Activated naive CD4-positive, alpha-beta T cell treated with anti-CD3 and anti-CD28 coated beads for 36 hours (primary cell): Measurements from ENCODE around the gene OTUD4. TPM values are rescaled to one million over a fixed set of nuclear protein-coding genes. Genes with fewer than 3 reads are reported as not detected.
"Not testable (repeated sequence)": the region's sequence is repeated elsewhere in the genome, so short reads cannot be mapped to it uniquely, and the experiment has no call there.

ENCODE experiments used
- CTCF ChIA-PET: fragments of 350-600 bp; sonication (Branson Sonifier 250); formaldehyde crosslinking; loops from one replicate; lab custom pipeline; 2021; ENCODE audit warnings: antibody characterized with exemption; lab: Charles Lee
- DNase-seq: peaks from one replicate; pipeline ENCODE4 v3.0.0-alpha.2; 2020
- H3K27ac Mint-ChIP-seq: one replicate; pipeline ENCODE4 v1.8.0; 2021; ENCODE audit warnings: mild to moderate bottlenecking, mixed read lengths
- H3K27me3 Mint-ChIP-seq: one replicate; pipeline ENCODE4 v1.8.0; 2021; ENCODE audit warnings: low read depth, mixed read lengths
- H3K36me3 Mint-ChIP-seq: one replicate; pipeline ENCODE4 v1.8.0; 2021; ENCODE audit warnings: low read depth, mixed read lengths
- H3K4me1 Mint-ChIP-seq: one replicate; pipeline ENCODE4 v1.8.0; 2021; ENCODE audit warnings: low read depth, mixed read lengths
- H3K4me3 Mint-ChIP-seq: one replicate; pipeline ENCODE4 v1.8.0; 2021; ENCODE audit warnings: mild to moderate bottlenecking, moderate library complexity, mixed read lengths
- H3K9me3 Mint-ChIP-seq: one replicate; pipeline ENCODE4 v1.8.0; 2021; ENCODE audit warnings: mixed read lengths
- intact Hi-C: fragments of 100-400 bp; cut with micrococcal nuclease; formaldehyde crosslinking; loops from one replicate; pipeline ENCODE4 v1.15.1; 2023
- total RNA-seq, 2 experiments: library from RNA; stranded (reverse); gene quantifications; one replicate each; pipeline ENCODE4 v1.2.3, GENCODE V29; 2021

OTUD4 gene
- total RNA-seq, 2 experiments from 2014 or later, result 35.9 to 37.1 TPM

DNA sequence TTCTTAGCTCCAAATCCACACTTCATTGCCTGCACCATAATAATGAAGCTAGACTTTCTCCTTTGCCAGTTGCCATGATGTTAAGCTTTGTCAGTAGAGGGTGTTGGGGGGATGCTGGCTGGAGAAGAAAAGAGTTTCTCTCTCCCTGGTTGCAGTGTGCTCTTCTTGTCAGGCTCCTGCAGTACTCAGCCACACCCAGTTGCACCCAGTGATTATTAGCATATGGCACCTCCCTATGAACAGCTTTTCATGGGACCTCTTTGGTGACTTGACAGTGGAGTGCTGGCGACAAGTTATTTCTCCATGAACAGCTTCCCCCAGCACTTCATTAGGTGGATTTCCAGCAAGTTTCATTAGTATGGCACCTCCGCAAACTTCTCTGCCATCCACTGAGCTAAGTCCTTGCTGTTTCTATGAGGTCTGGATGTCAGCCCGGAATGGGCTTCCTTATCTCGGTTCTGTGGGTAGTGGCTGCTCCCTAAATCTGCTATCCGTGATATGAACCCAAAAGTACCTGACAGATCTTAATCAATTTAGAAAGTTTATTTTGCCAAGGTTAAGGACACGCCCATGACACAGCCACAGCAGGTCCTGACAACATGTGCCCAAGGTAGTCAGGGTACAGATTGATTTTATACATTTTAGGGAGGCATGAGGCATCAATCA is 18.8 kb upstream of the OTUD4 start:
- H3K4me1 Mint-ChIP-seq, result no peaks in the 10 kb centered on the region
- intact Hi-C loops, result no loop called here
- H3K27me3 Mint-ChIP-seq, result no peaks in the 10 kb centered on the region
- H3K4me3 Mint-ChIP-seq, result no peak overlapping the region
- H3K9me3 Mint-ChIP-seq, result no peaks in the 10 kb centered on the region
- no peaks in the 10 kb centered on the region for H3K36me3 Mint-ChIP-seq
- CTCF ChIA-PET, result interaction anchor here (0.6 to 1.8 kb wide), 2 partner anchors 37 to 90 kb away, joined by 3 to 4 read pairs; no protein-coding TSS in a partner anchor
- no peak for DNase-seq
- H3K27ac Mint-ChIP-seq, result no peak overlapping the region

DNA sequence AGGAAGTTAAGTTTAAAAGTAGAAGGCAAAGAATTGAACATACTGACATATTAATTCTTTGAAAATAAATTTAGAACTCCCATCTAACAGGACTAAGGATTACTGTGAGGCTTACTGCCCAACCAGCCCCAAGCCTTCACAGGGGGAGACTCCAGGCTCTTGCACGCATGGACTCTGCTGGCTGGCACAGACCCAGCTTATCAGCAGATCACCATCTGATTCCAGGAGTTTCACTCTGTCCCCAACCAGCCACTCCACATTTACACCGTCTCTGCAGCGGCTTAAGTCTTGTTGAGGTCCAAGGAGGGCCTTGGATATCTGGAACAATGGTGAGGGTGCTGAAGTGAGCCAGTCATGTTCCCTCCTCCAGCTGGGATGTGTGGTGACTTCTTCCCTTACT is 16.4 kb upstream of the OTUD4 start:
- intact Hi-C loops, result no loop called here
- H3K27ac Mint-ChIP-seq, result no peak overlapping the region
- CTCF ChIA-PET, result no interaction called here
- no peak overlapping the region for H3K4me3 Mint-ChIP-seq
- H3K27me3 Mint-ChIP-seq, result no peaks in the 10 kb centered on the region
- H3K36me3 Mint-ChIP-seq, result no peaks in the 10 kb centered on the region
- H3K9me3 Mint-ChIP-seq, result no peaks in the 10 kb centered on the region
- no peak for DNase-seq
- no peaks in the 10 kb centered on the region for H3K4me1 Mint-ChIP-seq

DNA sequence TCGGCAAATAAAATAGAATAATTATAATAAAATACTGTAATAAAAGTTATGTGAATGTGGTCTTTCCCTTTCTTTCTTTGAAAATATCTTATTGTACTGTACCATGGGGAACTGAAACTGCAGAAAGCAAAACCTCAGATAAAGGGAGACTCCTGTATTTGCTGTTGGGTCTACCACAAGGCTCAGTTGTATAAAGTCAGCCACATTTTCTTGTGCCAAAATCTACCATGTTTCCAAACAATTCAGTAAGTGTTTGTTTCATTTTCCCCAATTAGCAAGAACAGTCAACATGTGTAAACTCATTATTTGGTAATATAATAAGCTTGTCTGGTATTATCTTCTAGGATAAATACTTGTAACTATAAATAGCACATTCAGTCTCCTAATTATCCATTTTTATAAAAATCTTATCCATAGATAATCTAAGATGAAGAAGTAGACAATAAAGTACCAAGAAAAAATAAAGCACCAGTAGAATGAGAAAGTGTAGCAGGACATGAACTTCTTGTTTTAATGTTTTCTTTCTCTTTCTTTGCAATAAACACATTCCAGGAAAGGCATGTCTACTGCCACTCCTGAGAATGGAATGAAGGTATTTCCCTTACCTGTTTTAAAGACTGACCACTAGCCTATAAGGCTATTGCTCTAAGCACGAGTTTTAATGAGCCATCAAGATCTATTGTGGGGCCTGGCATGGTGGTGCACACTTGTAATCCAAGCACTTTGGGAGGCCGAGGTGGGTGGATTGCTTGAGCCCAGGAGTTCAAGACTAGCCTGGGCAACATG is 15.0 kb upstream of the OTUD4 start:
- no peak overlapping the region for H3K27ac Mint-ChIP-seq
- CTCF ChIA-PET, result no interaction called here
- H3K4me1 Mint-ChIP-seq, result no peaks in the 10 kb centered on the region
- H3K4me3 Mint-ChIP-seq, result no peak overlapping the region
- intact Hi-C loops, result no loop called here
- no peaks in the 10 kb centered on the region for H3K9me3 Mint-ChIP-seq
- H3K27me3 Mint-ChIP-seq, result no peaks in the 10 kb centered on the region
- no peak for DNase-seq
- H3K36me3 Mint-ChIP-seq, result no peaks in the 10 kb centered on the region

DNA sequence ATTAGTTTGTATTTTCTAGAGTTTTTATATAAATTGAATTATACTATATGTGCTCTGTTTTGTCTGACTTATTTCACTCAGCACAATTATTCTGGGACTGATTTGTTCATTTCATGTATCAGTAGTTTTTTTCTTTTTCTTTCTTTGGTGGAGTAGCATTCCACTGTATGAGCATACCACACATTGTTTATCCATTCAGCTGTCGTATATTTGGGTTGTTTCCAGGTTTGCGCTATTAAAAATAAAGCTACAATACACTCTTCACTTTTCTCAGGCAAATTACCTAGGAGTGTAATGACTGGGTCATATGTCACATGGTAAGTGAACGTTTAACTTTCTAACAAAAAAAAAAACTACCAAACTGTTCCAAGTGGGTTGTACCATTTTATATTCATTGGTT is 9.6 kb upstream of the OTUD4 start:
- intact Hi-C loops, result no loop called here
- peaks cover 2% of the 10 kb centered on the region for H3K27me3 Mint-ChIP-seq
- no peaks in the 10 kb centered on the region for H3K4me1 Mint-ChIP-seq
- DNase-seq, result no peak
- no peak overlapping the region for H3K4me3 Mint-ChIP-seq
- H3K27ac Mint-ChIP-seq, result no peak overlapping the region
- H3K9me3 Mint-ChIP-seq, result no peaks in the 10 kb centered on the region
- no peaks in the 10 kb centered on the region for H3K36me3 Mint-ChIP-seq
- CTCF ChIA-PET, result no interaction called here

DNA sequence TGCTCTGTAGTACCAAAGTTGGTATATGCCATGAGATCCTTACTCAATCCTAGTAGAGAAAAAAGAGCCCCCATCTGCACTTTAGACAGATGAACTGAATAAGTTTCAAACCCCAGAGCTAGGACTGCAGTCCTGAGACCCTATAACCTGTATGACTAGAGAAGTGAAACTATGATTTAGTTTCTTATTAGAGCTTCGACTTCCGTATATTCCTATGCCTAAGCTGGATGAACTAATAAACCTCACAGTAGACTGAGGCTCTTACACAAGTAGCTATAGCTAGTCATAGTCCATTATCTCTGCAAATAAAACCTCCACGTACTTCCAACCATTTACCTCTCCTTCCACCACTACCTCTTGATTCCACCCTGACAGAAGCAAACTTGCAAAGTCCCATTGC is 6.3 kb upstream of the OTUD4 start:
- Mint-ChIP-seq H3K4me1 (peaks cover 5% of the 10 kb centered on the region), H3K27me3 (peaks cover 2% of the 10 kb centered on the region), H3K36me3 (no peaks in the 10 kb centered on the region), H3K9me3 (no peaks in the 10 kb centered on the region), H3K4me3 (no peak overlapping the region), H3K27ac (no peak overlapping the region)
- intact Hi-C loops, result no loop called here
- no peak for DNase-seq
- CTCF ChIA-PET, result interaction anchor here (0.6 to 0.8 kb wide), 2 partner anchors 9 to 1638 kb away, joined by 3 to 4 read pairs; no protein-coding TSS in a partner anchor

DNA sequence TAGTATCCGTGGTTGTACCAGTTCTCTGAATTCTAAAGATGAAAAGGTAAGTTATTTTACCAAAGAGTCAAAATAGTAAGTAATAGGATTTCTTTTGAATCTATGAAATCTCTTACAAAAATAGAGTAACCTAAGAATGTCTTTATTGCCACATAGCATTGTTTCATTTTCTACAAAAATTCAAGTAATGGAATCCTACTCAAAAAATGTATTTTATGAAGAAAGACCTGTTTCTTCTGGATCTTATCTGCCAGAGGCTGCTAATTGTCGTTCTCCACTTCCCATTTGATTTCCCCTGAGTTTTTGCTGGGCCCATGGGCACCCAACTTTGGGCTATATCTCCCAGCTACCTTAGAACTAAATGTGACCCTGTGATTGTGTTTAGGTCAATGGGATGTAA is 3.2 kb upstream of the OTUD4 start:
- Mint-ChIP-seq H3K36me3 (peaks cover 4% of the 10 kb centered on the region), H3K27ac (no peak overlapping the region), H3K4me3 (no peak overlapping the region), H3K9me3 (no peaks in the 10 kb centered on the region), H3K27me3 (peaks cover 2% of the 10 kb centered on the region), H3K4me1 (peaks cover 12% of the 10 kb centered on the region)
- intact Hi-C loops, result no loop called here
- no peak for DNase-seq
- CTCF ChIA-PET, result no interaction called here

DNA sequence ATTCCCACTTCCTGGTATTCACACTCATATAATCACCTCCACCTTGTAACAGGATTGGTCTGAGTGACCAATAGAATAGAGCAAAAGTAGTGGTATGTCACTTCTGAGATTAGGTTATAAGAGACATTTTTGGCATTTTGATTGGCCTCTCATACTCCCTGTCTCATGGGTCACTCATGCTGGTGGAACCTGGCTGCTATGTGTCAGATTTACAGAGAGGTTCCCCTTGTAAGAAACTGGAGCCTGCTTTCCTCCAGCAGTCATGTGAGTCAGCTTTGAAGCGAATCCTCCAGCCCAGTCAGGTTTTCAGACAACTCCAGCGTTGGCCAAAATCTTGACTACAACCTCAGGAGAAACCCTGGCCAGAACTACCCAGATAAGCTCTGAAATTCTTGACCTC is 2.6 kb upstream of the OTUD4 start:
- intact Hi-C loops, result no loop called here
- no peak for DNase-seq

DNA sequence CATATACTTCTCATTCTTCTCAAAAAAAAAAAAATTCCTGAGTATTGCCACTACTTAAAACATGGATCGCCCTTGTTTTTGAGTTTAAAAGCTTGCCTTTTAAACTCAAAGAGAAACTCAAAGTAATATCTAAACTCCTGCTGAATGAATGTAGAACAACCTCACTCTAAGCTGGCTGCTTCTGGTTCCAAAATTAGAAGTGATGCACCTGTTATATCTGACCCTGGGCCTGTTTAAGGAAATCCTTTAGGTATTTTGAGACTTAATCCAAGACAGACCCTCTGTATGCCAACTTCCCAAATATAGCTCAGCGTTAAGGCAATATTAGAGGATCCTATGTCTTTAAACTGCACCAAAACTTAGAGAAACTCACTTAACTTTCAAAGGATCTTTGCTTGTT is 1.8 kb upstream of the OTUD4 start:
- peaks cover 2% of the 10 kb centered on the region for H3K27me3 Mint-ChIP-seq
- H3K4me3 Mint-ChIP-seq, result no peak overlapping the region
- intact Hi-C loops, result no loop called here
- DNase-seq, result no peak
- H3K36me3 Mint-ChIP-seq, result peaks cover 13% of the 10 kb centered on the region
- peaks cover 17% of the 10 kb centered on the region for H3K4me1 Mint-ChIP-seq
- CTCF ChIA-PET, result interaction anchor here (0.6 kb wide), 1 partner anchor 1599 kb away, joined by 4 read pairs; no protein-coding TSS in a partner anchor
- H3K9me3 Mint-ChIP-seq, result no peaks in the 10 kb centered on the region
- H3K27ac Mint-ChIP-seq, result peak overlapping the region; percentile 24

More for the DNA sequence above, 2.6 kb upstream of the OTUD4 start:
- Mint-ChIP-seq H3K9me3 (no peaks in the 10 kb centered on the region), H3K36me3 (peaks cover 6% of the 10 kb centered on the region), H3K27me3 (peaks cover 2% of the 10 kb centered on the region), H3K4me1 (peaks cover 12% of the 10 kb centered on the region), H3K27ac (no peak overlapping the region), H3K4me3 (no peak overlapping the region)
- CTCF ChIA-PET, result no interaction called here

DNA sequence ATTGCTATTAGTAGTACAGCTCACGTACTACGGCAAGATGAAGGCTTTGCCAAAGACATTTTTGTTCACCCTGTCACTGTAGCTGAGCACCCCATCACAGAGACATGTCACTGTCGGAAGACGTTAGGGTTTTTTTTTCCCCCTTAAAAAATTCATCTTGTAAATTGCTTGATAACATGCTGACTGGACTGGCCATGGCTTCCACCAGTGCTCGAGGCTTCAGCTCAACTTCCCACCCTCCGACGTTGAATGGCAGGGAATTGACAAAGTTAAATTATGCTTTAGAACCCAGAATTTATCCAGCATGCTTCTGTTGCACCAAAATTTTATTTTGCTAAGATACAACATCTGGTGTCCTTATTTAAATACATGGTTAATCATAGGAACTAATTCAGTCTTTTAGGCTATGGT is 707 bp upstream of the OTUD4 start:
- intact Hi-C loops, result loop anchor here (2.0 kb wide), 3 partner anchors 118 to 1340 kb away; partner anchors contain the start of gene SLC10A7
- Mint-ChIP-seq H3K4me3 (peak overlapping the region; percentile 86), H3K9me3 (no peaks in the 10 kb centered on the region), H3K36me3 (peaks cover 15% of the 10 kb centered on the region), H3K4me1 (peaks cover 23% of the 10 kb centered on the region), H3K27ac (peak overlapping the region; percentile 88), H3K27me3 (no peaks in the 10 kb centered on the region)
- CTCF ChIA-PET, result interaction anchor here (0.7 to 0.8 kb wide), 3 partner anchors 26 to 633 kb away, joined by 3 to 5 read pairs (median 3); no protein-coding TSS in a partner anchor
- no peak for DNase-seq

DNA sequence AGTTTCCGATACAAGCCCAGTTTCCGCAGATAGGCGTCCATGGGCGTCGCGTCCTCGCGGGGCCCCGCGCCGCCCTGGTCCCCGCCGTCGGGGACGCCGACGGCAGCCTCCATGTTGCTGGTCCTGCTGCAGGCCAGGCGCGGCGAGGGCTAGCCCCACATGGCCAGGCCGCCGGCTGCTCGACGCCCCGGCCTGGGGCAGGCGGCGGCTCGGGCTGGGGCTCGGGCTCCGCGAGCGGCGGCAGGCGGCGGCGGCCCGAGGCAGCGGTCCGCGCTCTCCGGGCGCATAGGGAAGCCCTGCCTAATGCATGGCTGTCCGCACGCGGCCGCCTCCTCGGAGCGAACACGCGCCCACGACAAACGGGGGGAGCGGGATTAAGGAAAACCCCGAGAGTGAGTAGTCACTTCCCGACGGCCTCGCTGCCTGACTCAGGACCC is 510 bp downstream of the OTUD4 start:
- H3K27me3 Mint-ChIP-seq, result not testable (repeated sequence)

DNA sequence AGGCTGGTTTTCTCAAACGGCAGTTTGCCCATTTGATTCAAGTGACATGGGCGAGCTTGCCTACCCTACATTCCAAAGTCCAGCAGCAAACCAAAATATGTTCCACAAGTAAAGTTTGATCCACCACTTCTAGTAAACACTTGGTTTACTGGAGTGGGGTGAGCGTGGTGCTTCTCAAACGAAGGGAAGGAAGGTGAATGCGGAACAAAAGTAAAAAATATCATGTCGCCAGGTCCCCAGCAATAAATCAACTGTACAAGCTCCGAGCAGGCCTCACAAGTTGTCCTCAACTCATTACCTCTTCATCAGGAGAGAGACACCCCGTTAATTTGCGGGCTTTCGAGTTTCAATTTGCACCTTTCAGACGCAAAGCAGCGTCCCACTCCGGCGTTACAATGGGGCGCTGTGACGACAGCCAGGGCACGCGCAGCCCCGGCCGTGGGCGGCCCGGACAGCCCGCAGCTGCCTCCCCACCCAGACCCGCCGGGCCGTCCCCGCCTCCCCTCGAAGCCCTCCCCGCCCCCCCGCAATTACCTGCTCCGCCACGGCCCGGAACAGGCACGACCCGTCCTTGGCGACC is 1.0 kb downstream of the OTUD4 start:
- Mint-ChIP-seq H3K27ac (peak overlapping the region; percentile 98), H3K36me3 (peaks cover 22% of the 10 kb centered on the region), H3K4me3 (peak overlapping the region; percentile 93), H3K27me3 (no peaks in the 10 kb centered on the region), H3K9me3 (no peaks in the 10 kb centered on the region), H3K4me1 (peaks cover 40% of the 10 kb centered on the region)
- CTCF ChIA-PET, result interaction anchor here (1.4 kb wide), 1 partner anchor 56 kb away, joined by 3 read pairs; no protein-coding TSS in a partner anchor
- intact Hi-C loops, result no loop called here
- peak; percentile 76 for DNase-seq

More for the DNA sequence above, 510 bp downstream of the OTUD4 start:
- DNase-seq, H3K9me3 Mint-ChIP-seq, CTCF ChIA-PET: not testable (repeated sequence)
- Mint-ChIP-seq H3K4me3 (peak overlapping the region; percentile 93), H3K27ac (peak overlapping the region; percentile 98), H3K36me3 (peaks cover 17% of the 10 kb centered on the region), H3K4me1 (peaks cover 35% of the 10 kb centered on the region)
- intact Hi-C loops, result loop anchor here (1.0 to 2.0 kb wide), 14 partner anchors 54 to 1667 kb away; partner anchors contain the start of genes ABCE1, ANAPC10, LSM6 and MMAA

DNA sequence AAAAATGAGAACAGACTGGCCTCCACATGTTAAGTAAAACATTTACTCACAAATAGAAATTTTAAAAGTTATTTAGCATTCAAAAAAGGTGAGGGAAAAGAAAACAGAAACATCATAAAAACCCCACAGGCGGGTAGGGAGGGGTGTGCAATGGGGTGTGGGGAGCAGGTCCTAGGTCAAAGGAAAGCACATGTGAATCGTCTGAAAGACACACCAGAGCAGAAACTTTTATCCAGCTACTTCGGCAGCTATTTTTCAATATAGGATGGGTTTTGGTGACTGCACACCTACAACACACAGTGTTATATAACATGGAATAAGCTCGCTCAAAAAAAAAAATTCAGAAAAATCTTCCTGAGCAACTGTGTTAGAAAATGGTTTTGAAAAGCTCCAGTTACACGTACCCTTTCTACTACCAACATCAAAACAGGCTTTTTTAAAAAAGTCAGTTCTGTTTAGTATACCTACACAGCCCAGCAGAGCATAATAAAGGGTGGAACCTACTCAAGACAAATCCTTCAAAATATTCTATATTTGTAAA is 1.6 kb downstream of the OTUD4 start:
- no peaks in the 10 kb centered on the region for H3K9me3 Mint-ChIP-seq
- DNase-seq, result peak; percentile 38
- H3K4me1 Mint-ChIP-seq, result peaks cover 43% of the 10 kb centered on the region
- H3K36me3 Mint-ChIP-seq, result peaks cover 27% of the 10 kb centered on the region
- intact Hi-C loops, result no loop called here
- H3K27ac Mint-ChIP-seq, result peak overlapping the region; percentile 98
- H3K27me3 Mint-ChIP-seq, result no peaks in the 10 kb centered on the region
- CTCF ChIA-PET, result interaction anchor here (1.1 to 1.4 kb wide), 3 partner anchors 8 to 438 kb away, joined by 3 to 4 read pairs (median 3); no protein-coding TSS in a partner anchor
- peak overlapping the region; percentile 93 for H3K4me3 Mint-ChIP-seq
